IMR-90 (cell line): ENCODE results near the gene PAM. TPM values are rescaled to one million over a fixed set of nuclear protein-coding genes. Genes with fewer than 3 reads are reported as not detected.

Experiments used
- ATAC-seq: fragments of 200-7000 bp; cut with Tn5 transposase; 2 replicates; pipeline ENCODE4 v1.9.1; 2020; ENCODE audit warnings: low read depth, mild to moderate bottlenecking, moderate library complexity
- BruUV-seq: library from RNA; stranded (reverse); fragments of 400-500 nt; replicated peaks from 2 replicates; lab custom pipeline; 2021; lab: Mats Ljungman, UMichigan
- CTCF ChIA-PET: fragments of 300-600 bp; formaldehyde crosslinking; extraction: SDS; loops from one replicate; lab custom pipeline; 2021; ENCODE audit warnings: antibody characterized with exemption; lab: Yijun Ruan, JAX
- POLR2A ChIA-PET: fragments of 300-600 bp; sonication (Branson Sonifier 250); formaldehyde crosslinking; loops from one replicate; lab custom pipeline; 2022; ENCODE audit warnings: antibody characterized with exemption; ENCODE audit not compliant: unreplicated experiment; lab: Charles Lee
- DNase-seq: peaks from one replicate; pipeline ENCODE4 v3.0.0; 2013
- H2AFZ ChIP-seq: replicated peaks from 2 replicates; pipeline ENCODE3; 2013; ENCODE audit warnings: low read length, mild to moderate bottlenecking; ENCODE audit not compliant: poor library complexity
- H2AK5ac ChIP-seq: 2 replicates; pipeline ENCODE4 v1.6.1; 2013; ENCODE audit warnings: low read depth, low read length, inconsistent platforms
- H2AK9ac ChIP-seq: replicated peaks from 2 replicates; pipeline ENCODE3; 2013; ENCODE audit warnings: mild to moderate bottlenecking, low read depth, low read length, moderate library complexity; ENCODE audit not compliant: poor library complexity
- H2BK120ac ChIP-seq: 2 replicates; pipeline ENCODE4 v1.6.1; 2013; ENCODE audit warnings: low read depth, low read length, inconsistent platforms
- H2BK15ac ChIP-seq: 3 replicates; pipeline ENCODE4 v1.6.1; 2013; ENCODE audit warnings: low read depth, low read length, inconsistent platforms
- H2BK20ac ChIP-seq: 2 replicates; pipeline ENCODE4 v1.6.1; 2013; ENCODE audit warnings: low read depth, mild to moderate bottlenecking, inconsistent platforms, low read length, moderate library complexity
- H2BK5ac ChIP-seq: 2 replicates; pipeline ENCODE4 v1.6.1; 2013; ENCODE audit warnings: mild to moderate bottlenecking, low read depth, low read length, inconsistent platforms; ENCODE audit not compliant: poor library complexity, severe bottlenecking
- H3K14ac ChIP-seq: replicated peaks from 2 replicates; pipeline ENCODE4 v1.6.1; 2013; ENCODE audit warnings: low read depth, low read length, inconsistent platforms
- H3K18ac ChIP-seq: 2 replicates; pipeline ENCODE4 v1.6.1; 2013; ENCODE audit warnings: low read depth, low read length, control low read depth
- H3K23ac ChIP-seq: 2 replicates; pipeline ENCODE4 v1.6.1; 2013; ENCODE audit warnings: low read depth, low read length, inconsistent platforms
- H3K27ac ChIP-seq: 2 replicates; pipeline ENCODE4 v1.5.1; 2013; ENCODE audit warnings: mild to moderate bottlenecking, control low read depth, low read length; ENCODE audit not compliant: insufficient read depth
- H3K27me3 ChIP-seq: 2 replicates; pipeline ENCODE4 v1.6.1; 2013; ENCODE audit warnings: low read length; ENCODE audit not compliant: control insufficient read depth, insufficient read depth
- H3K36me3 ChIP-seq: 2 replicates; pipeline ENCODE4 v1.6.1; 2013; ENCODE audit warnings: low read length, mixed read lengths; ENCODE audit not compliant: control insufficient read depth, insufficient read depth
- H3K4ac ChIP-seq: 2 replicates; pipeline ENCODE4 v1.6.1; 2013; ENCODE audit warnings: low read depth, low read length, inconsistent platforms
- H3K4me1 ChIP-seq: 2 replicates; pipeline ENCODE4 v1.6.1; 2013; ENCODE audit warnings: low read length, mixed read lengths; ENCODE audit not compliant: control insufficient read depth, insufficient read depth
- H3K4me2 ChIP-seq: 2 replicates; pipeline ENCODE4 v1.6.1; 2013; ENCODE audit warnings: low read depth, mild to moderate bottlenecking, control low read depth, low read length, moderate library complexity
- H3K4me3 ChIP-seq: 2 replicates; pipeline ENCODE4 v1.5.1; 2013; ENCODE audit warnings: low read depth, mild to moderate bottlenecking, control low read depth, low read length, moderate library complexity; ENCODE audit not compliant: insufficient read depth
- H3K56ac ChIP-seq: 2 replicates; pipeline ENCODE4 v1.6.1; 2013; ENCODE audit warnings: low read length, inconsistent platforms; ENCODE audit not compliant: insufficient read depth; ENCODE audit errors: extremely low read depth
- H3K79me1 ChIP-seq, 2 experiments: 2 replicates each; pipeline ENCODE4 v1.6.1; 2013; ENCODE audit warnings: low read length in 2 of 2, inconsistent platforms in 1 of 2, low read depth in 1 of 2
- H3K9ac ChIP-seq: 2 replicates; pipeline ENCODE4 v1.6.1; 2013; ENCODE audit warnings: low read depth, low read length, control low read depth
- H3K9me1 ChIP-seq: 2 replicates; pipeline ENCODE4 v1.6.1; 2013; ENCODE audit warnings: low read length, inconsistent platforms; ENCODE audit not compliant: insufficient read depth
- H3K9me3 ChIP-seq: 2 replicates; pipeline ENCODE4 v1.6.1; 2013; ENCODE audit warnings: low read length; ENCODE audit not compliant: control insufficient read depth, insufficient read depth
- H4K20me1 ChIP-seq: 2 replicates; pipeline ENCODE4 v1.6.1; 2013; ENCODE audit warnings: low read length, inconsistent platforms; ENCODE audit not compliant: insufficient read depth
- H4K5ac ChIP-seq: 2 replicates; pipeline ENCODE4 v1.6.1; 2013; ENCODE audit warnings: mild to moderate bottlenecking, low read depth, low read length, control low read depth
- H4K8ac ChIP-seq, 2 experiments: 2 replicates each; pipeline ENCODE4 v1.6.1; 2013; ENCODE audit warnings: low read depth in 2 of 2, low read length in 2 of 2, control low read depth in 1 of 2, inconsistent platforms in 1 of 2
- H4K91ac ChIP-seq: 2 replicates; pipeline ENCODE4 v1.6.1; 2013; ENCODE audit warnings: low read depth, low read length, inconsistent platforms; ENCODE audit not compliant: insufficient read depth
- BHLHE40 ChIP-seq: fragments of 150-350 bp; IDR thresholded peaks from 2 replicates; pipeline ENCODE4 v1.6.1; 2016; ENCODE audit warnings: mild to moderate bottlenecking, low read depth, low read length
- CEBPB ChIP-seq: IDR thresholded peaks from 2 replicates; pipeline ENCODE4 v1.6.1; 2012; ENCODE audit warnings: low read depth, low read length, improper control_type of control experiment
- CHD1 ChIP-seq: IDR thresholded peaks from 2 replicates; pipeline ENCODE4 v1.6.1; 2012; ENCODE audit warnings: low read depth, low read length, improper control_type of control experiment
- CTCF ChIP-seq: conservative IDR thresholded peaks from 2 replicates; pipeline ENCODE4 v1.5.1; 2012; ENCODE audit warnings: mild to moderate bottlenecking, low read depth, low read length, improper control_type of control experiment
- ELK1 ChIP-seq: fragments of 150-350 bp; IDR thresholded peaks from 2 replicates; pipeline ENCODE4 v1.6.1; 2016; ENCODE audit warnings: low read depth, mild to moderate bottlenecking, low read length, moderate library complexity, borderline replicate concordance
- FOS ChIP-seq: fragments of 150-350 bp; IDR thresholded peaks from 2 replicates; pipeline ENCODE4 v1.6.1; 2016; ENCODE audit warnings: low read depth, low read length
- MAFK ChIP-seq: IDR thresholded peaks from 2 replicates; pipeline ENCODE4 v1.6.1; 2012; ENCODE audit warnings: low read depth, low read length, improper control_type of control experiment
- MAZ ChIP-seq: IDR thresholded peaks from 2 replicates; pipeline ENCODE4 v1.6.1; 2012; ENCODE audit warnings: low read depth, mild to moderate bottlenecking, low read length, improper control_type of control experiment, moderate library complexity, borderline replicate concordance
- MXI1 ChIP-seq: IDR thresholded peaks from 2 replicates; pipeline ENCODE4 v1.6.1; 2012; ENCODE audit warnings: low read depth, mild to moderate bottlenecking, low read length, moderate library complexity, borderline replicate concordance
- NFE2L2 ChIP-seq: fragments of 150-350 bp; IDR thresholded peaks from 2 replicates; pipeline ENCODE4 v1.6.1; 2016; ENCODE audit warnings: low read depth, mild to moderate bottlenecking, low read length
- POLR2A ChIP-seq: IDR thresholded peaks from 2 replicates; pipeline ENCODE4 v1.6.1; 2012; ENCODE audit warnings: mild to moderate bottlenecking, low read depth, low read length
- RAD21 ChIP-seq: IDR thresholded peaks from 2 replicates; pipeline ENCODE4 v1.6.1; 2012; ENCODE audit warnings: low read length, improper control_type of control experiment
- RCOR1 ChIP-seq: IDR thresholded peaks from 2 replicates; pipeline ENCODE4 v1.6.1; 2012; ENCODE audit warnings: mild to moderate bottlenecking, low read length, improper control_type of control experiment; ENCODE audit not compliant: insufficient replicate concordance
- RFX5 ChIP-seq: IDR thresholded peaks from 2 replicates; pipeline ENCODE4 v1.8.0; 2012; ENCODE audit warnings: low read depth, mild to moderate bottlenecking, low read length, moderate library complexity
- SMC3 ChIP-seq: fragments of 150-350 bp; IDR thresholded peaks from 2 replicates; pipeline ENCODE4 v1.6.1; 2016; ENCODE audit warnings: low read depth, mild to moderate bottlenecking, antibody characterized with exemption, low read length, moderate library complexity
- USF2 ChIP-seq: fragments of 150-350 bp; IDR thresholded peaks from 2 replicates; pipeline ENCODE4 v1.6.1; 2017; ENCODE audit warnings: mild to moderate bottlenecking, antibody characterized with exemption, low read length, low read depth
- WGBS, 2 experiments: methylation state at CpG; one replicate each; pipeline versions ENCODE4 v1.1.5 to v1.1.7; 2013; ENCODE audit warnings: missing lambda C conversion rate in 2 of 2; ENCODE audit not compliant: insufficient read length in 1 of 2; ENCODE audit errors: extremely low coverage in 2 of 2; 5-methylcytosine and 5-hydroxymethylcytosine counted together
- dilution Hi-C: fragments of 300-500 bp; cut with HindIII; formaldehyde crosslinking; loops from one replicate; pipeline ENCODE4 v1.14.3; 2018; ENCODE audit warnings: low sequenced_read_pairs; ENCODE audit not compliant: unreplicated experiment
- in situ Hi-C: fragments of 300-500 bp; cut with MboI; formaldehyde crosslinking; loops from 3 replicates; pipeline ENCODE4 v1.14.3; 2019; ENCODE audit warnings: low sequenced_read_pairs, inconsistent platforms, mixed read lengths
- intact Hi-C: fragments of 100-400 bp; cut with micrococcal nuclease; formaldehyde crosslinking; loops from 2 replicates; pipeline ENCODE4 v1.10.0; 2022
- polyA plus RNA-seq, 3 experiments: library from polyadenylated mRNA; depleted of rRNA; stranded (reverse); fragments of >200 nt; gene quantifications; 2 replicates each; pipeline ENCODE4 v1.2.3, GENCODE V29; 2012; ENCODE audit warnings: low replicate concordance in 1 of 3
- total RNA-seq: library from RNA; depleted of rRNA; stranded (reverse); fragments of >200 nt; gene quantifications from 2 replicates; pipeline ENCODE4 v1.2.3, GENCODE V29; 2012

PAM gene
- total and polyA plus RNA-seq, 2 of the 4 experiments (the other 2 are of a cell fraction), result 115 to 179 TPM

- Histone ChIP-seq H2BK5ac (no peak overlapping the region), H3K14ac (no peak overlapping the region), H2AK5ac (no peak overlapping the region), H2AFZ (no peak overlapping the region), H3K79me1 (no peaks in the 10 kb centered on the region), H3K56ac (no peak overlapping the region), H3K18ac (no peak overlapping the region), H3K9me1 (no peaks in the 10 kb centered on the region), H4K5ac (no peak overlapping the region), H3K23ac (no peak overlapping the region), H3K27me3 (no peaks in the 10 kb centered on the region), H3K36me3 (peaks cover 7% of the 10 kb centered on the region), H2BK120ac (no peak overlapping the region), H3K4me3 (no peak overlapping the region), H3K27ac (no peak overlapping the region), H2BK20ac (no peak overlapping the region), H4K20me1 (no peaks in the 10 kb centered on the region), H4K91ac (no peak overlapping the region), H2BK15ac (no peak overlapping the region), H3K9me3 (no peaks in the 10 kb centered on the region), H3K4ac (no peak overlapping the region), H2AK9ac (no peak overlapping the region), H4K8ac (no peak overlapping the region), H3K9ac (no peak overlapping the region), H3K4me1 (no peaks in the 10 kb centered on the region), H3K4me2 (no peak overlapping the region)
- ATAC-seq (no peak), DNase-seq (no peak)
- in situ Hi-C loops (loop anchor here (10.0 kb wide), 1 partner anchor 352 kb away; no protein-coding TSS in a partner anchor), dilution Hi-C loops (no loop called here), intact Hi-C loops (no loop called here)
- POLR2A ChIA-PET, result no interaction called here
- WGBS, 2 experiments, result 100% methylated on average over 1 of the region's 2 CpGs
- CTCF ChIA-PET, result no interaction called here
- TF ChIP-seq RCOR1 (no peak), SMC3 (no peak), POLR2A (no peak), ELK1 (no peak), RFX5 (no peak), USF2 (no peak), RAD21 (no peak), BHLHE40 (no peak), NFE2L2 (no peak), CEBPB (no peak), MAFK (no peak), MAZ (no peak), MXI1 (no peak), FOS (no peak), CTCF (no peak), CHD1 (no peak)
- BruUV-seq, result no TSS peak
These were observed 281.5 kb downstream of the PAM start for GRCh38 chr5:103036601-103037000.
